HepG2 (cell line): ENCODE measurements around the gene NCKAP5L. TPM values are rescaled to one million over a fixed set of nuclear protein-coding genes. Genes with fewer than 3 reads are reported as not detected.

Experiments
- ATAC-seq: fragments of 200-7000 bp; cut with Tn5 transposase; 3 replicates; pipeline ENCODE4 v1.9.1; 2020; ENCODE audit warnings: mild to moderate bottlenecking, moderate library complexity
- BruUV-seq: library from RNA; stranded (reverse); fragments of 400-500 nt; replicated peaks from 2 replicates; lab custom pipeline; 2021; lab: Mats Ljungman, UMichigan
- CTCF ChIA-PET: fragments of 300-600 bp; formaldehyde crosslinking; extraction: SDS; loops from one replicate; lab custom pipeline; 2021; ENCODE audit warnings: low total read pairs, inconsistent platforms, low intra/inter-chr PET ratio; lab: Yijun Ruan, JAX
- POLR2A ChIA-PET: fragments of 350-600 bp; sonication (Branson Sonifier 250); formaldehyde crosslinking; loops from one replicate; lab custom pipeline; 2020; ENCODE audit warnings: antibody characterized with exemption, inconsistent platforms; lab: Yijun Ruan, JAX
- DNase-seq: peaks from one replicate; pipeline ENCODE4 v3.0.0-alpha.2; 2015; ENCODE audit warnings: low spot score
- FAIRE-seq: peaks from 3 replicates; lab custom pipeline; 2011; peaks lifted over from hg19 to GRCh38; lab: Jason Lieb, UNC
- H2AFZ ChIP-seq: one replicate; pipeline ENCODE4 v1.6.1; 2011; ENCODE audit warnings: low read length, inconsistent platforms
- H3K27ac ChIP-seq: fragments of 300-600 bp; 3 replicates; pipeline ENCODE4 v1.8.0; 2011; ENCODE audit warnings: mixed run types, mild to moderate bottlenecking, mixed read lengths, low read length, inconsistent platforms; ENCODE audit not compliant: insufficient read depth; ENCODE audit errors: extremely low read length
- H3K27me3 ChIP-seq, 2 experiments: fragments of 200-600 bp in 1 of 2; 2 replicates in 1 of 2; 3 replicates in 1 of 2; pipeline versions ENCODE4 v1.6.0 to v1.8.0; 2011; ENCODE audit warnings: low read length in 2 of 2, mild to moderate bottlenecking in 2 of 2, moderate library complexity in 2 of 2, inconsistent platforms in 1 of 2; ENCODE audit not compliant: insufficient read depth in 2 of 2, control insufficient read depth in 1 of 2
- H3K36me3 ChIP-seq, 2 experiments: fragments of 200-600 bp in 1 of 2; replicated peaks in 1 of 2; 2 replicates in 1 of 2; 3 replicates in 1 of 2; pipeline versions ENCODE4 v1.5.1 to v1.8.0; 2011; ENCODE audit warnings: low read length in 2 of 2, inconsistent platforms in 1 of 2; ENCODE audit not compliant: insufficient read depth in 2 of 2, control insufficient read depth in 1 of 2
- H3K4me1 ChIP-seq: 2 replicates; pipeline ENCODE4 v1.5.1; 2012; ENCODE audit warnings: low read length, inconsistent platforms; ENCODE audit not compliant: insufficient read depth
- H3K4me2 ChIP-seq: 2 replicates; pipeline ENCODE4 v1.6.0; 2011; ENCODE audit warnings: low read depth, low read length, inconsistent platforms
- H3K4me3 ChIP-seq, 3 experiments: fragments of 200-600 bp in 1 of 3; sonication (generic), shearing (Covaris generic) in 1 of 3; replicated peaks in 1 of 3; 2 replicates each; pipeline ENCODE4 v1.5.1; 2011 to 2016; ENCODE audit warnings: low read length in 3 of 3, inconsistent platforms in 2 of 3, low read depth in 2 of 3, mild to moderate bottlenecking in 2 of 3, control low read depth in 1 of 3, mixed read lengths in 1 of 3; ENCODE audit not compliant: insufficient read depth in 1 of 3
- H3K79me2 ChIP-seq: one replicate; pipeline ENCODE4 v1.6.1; 2011; ENCODE audit warnings: low read length, inconsistent platforms; ENCODE audit not compliant: insufficient read depth
- H3K9ac ChIP-seq: 2 replicates; pipeline ENCODE4 v1.6.0; 2011; ENCODE audit warnings: mild to moderate bottlenecking, low read depth, low read length, inconsistent platforms; ENCODE audit not compliant: insufficient read depth
- H3K9me3 ChIP-seq: 2 replicates; pipeline ENCODE4 v1.5.1; 2012; ENCODE audit warnings: mild to moderate bottlenecking, low read length
- H4K20me1 ChIP-seq: 2 replicates; pipeline ENCODE4 v1.6.0; 2011; ENCODE audit warnings: inconsistent platforms, mild to moderate bottlenecking, low read length, moderate library complexity; ENCODE audit not compliant: insufficient read depth
- CCDC6 ChIP-seq: sonication (generic); formaldehyde crosslinking; IDR thresholded peaks from 2 replicates; pipeline ENCODE4 v1.8.1; 2022; ENCODE audit warnings: mild to moderate bottlenecking, missing genetic modification reagents, moderate library complexity
- HES4 ChIP-seq: sonication (generic); formaldehyde crosslinking; IDR thresholded peaks from 2 replicates; pipeline ENCODE4 v1.9.0; 2021; ENCODE audit warnings: mild to moderate bottlenecking, missing genetic modification reagents, borderline replicate concordance
- HOXD1 ChIP-seq: sonication (generic); formaldehyde crosslinking; IDR thresholded peaks from 2 replicates; pipeline ENCODE4 v1.5.0; 2020; ENCODE audit warnings: missing genetic modification reagents
- KIAA2018 ChIP-seq: sonication (generic); formaldehyde crosslinking; IDR thresholded peaks from 2 replicates; pipeline ENCODE4 v1.5.0; 2020; ENCODE audit warnings: mild to moderate bottlenecking, missing genetic modification reagents, borderline replicate concordance
- ZKSCAN1 ChIP-seq: fragments of 150-350 bp; IDR thresholded peaks from 2 replicates; pipeline ENCODE4 v1.6.1; 2014; ENCODE audit warnings: low read length
- ZNF280B ChIP-seq: sonication (generic); formaldehyde crosslinking; IDR thresholded peaks from 2 replicates; pipeline ENCODE4 v1.5.0; 2020; ENCODE audit warnings: missing genetic modification reagents, mild to moderate bottlenecking, borderline replicate concordance
- ZNF383 ChIP-seq: sonication (generic); formaldehyde crosslinking; IDR thresholded peaks from 2 replicates; pipeline ENCODE4 v1.4.0; 2020; ENCODE audit warnings: missing genetic modification reagents, mild to moderate bottlenecking, borderline replicate concordance
- ZNF501 ChIP-seq: sonication (generic); formaldehyde crosslinking; IDR thresholded peaks from 2 replicates; pipeline ENCODE4 v1.5.1; 2020; ENCODE audit warnings: mild to moderate bottlenecking, moderate library complexity, missing genetic modification reagents
- ZNF660 ChIP-seq: sonication (generic); formaldehyde crosslinking; IDR thresholded peaks from 2 replicates; pipeline ENCODE4 v1.5.1; 2020; ENCODE audit warnings: mild to moderate bottlenecking, low read depth, missing genetic modification reagents, borderline replicate concordance
- ZNF850 ChIP-seq: sonication (generic); formaldehyde crosslinking; conservative IDR thresholded peaks from 2 replicates; pipeline ENCODE4 v1.9.0; 2021; ENCODE audit warnings: mild to moderate bottlenecking, missing genetic modification reagents
- WGBS: methylation state at CpG from one replicate; pipeline ENCODE4 v1.1.6; 2017; ENCODE audit warnings: low lambda C conversion rate; 5-methylcytosine and 5-hydroxymethylcytosine counted together
- in situ Hi-C: cut with HindIII; loops from 2 replicates; pipeline ENCODE4 v1.10.0; 2017; ENCODE audit warnings: low pct_unique_long_range_greater_than_20kb; ENCODE audit not compliant: extremely low pct_ligation_motif_present
- intact Hi-C: fragments of 100-400 bp; cut with micrococcal nuclease; formaldehyde crosslinking; loops from one replicate; pipeline ENCODE4 v1.10.0; 2022; ENCODE audit not compliant: unreplicated experiment
- polyA plus RNA-seq, 8 experiments: library from polyadenylated mRNA; depleted of rRNA in 3 of 8; stranded (reverse) in 7 of 8; unstranded in 1 of 8; fragments of >200 nt; fragmentation: Illumina TruSeq in 4 of 8; extraction: Trizol in 4 of 8; gene quantifications; 2 replicates each; pipeline versions ENCODE4 v1.2.1 to v1.2.3, GENCODE V29; 2011 to 2016; ENCODE audit warnings: low read depth in 4 of 8, missing spikeins in 1 of 8, mixed read lengths in 1 of 8; ENCODE audit not compliant: insufficient read depth in 1 of 8
- total RNA-seq, 5 experiments: library from RNA; depleted of rRNA; stranded (reverse); fragments of >200 nt; fragmentation: Illumina TruSeq; extraction: Trizol; gene quantifications; 2 replicates each; pipeline ENCODE4 v1.2.3, GENCODE V29; 2016; ENCODE audit warnings: low read depth in 1 of 5
- TF ChIP-seq, protein P1 (sequence below): sonication (generic); formaldehyde crosslinking; IDR thresholded peaks from 2 replicates; pipeline ENCODE4 v1.4.0; 2020; ENCODE audit warnings: missing genetic modification reagents

NCKAP5L gene
- total and polyA plus RNA-seq, 2 of the 13 experiments (the other 11 are each of a cell fraction or from before 2014, with no cell fraction given): 4.1 to 9.0 TPM

GRCh38 chr12:49808686-49809380 lies 19.4 kb downstream of the NCKAP5L start:
- H3K4me1 ChIP-seq: no peaks in the 10 kb centered on the region
- ATAC-seq: no peak; the same call in 2 of the 3 replicates
- BruUV-seq: no TSS peak
- no peak for FAIRE-seq
- no peak overlapping the region for H3K9ac ChIP-seq
- DNase-seq: no peak
- no peaks in the 10 kb centered on the region for H3K79me2 ChIP-seq
- CTCF ChIA-PET: no interaction called here
- H3K27me3 ChIP-seq: no peaks in the 10 kb centered on the region
- in situ Hi-C loops: no loop called here
- no peak overlapping the region for H2AFZ ChIP-seq
- H3K27ac ChIP-seq: no peak overlapping the region
- H3K36me3 ChIP-seq: peaks cover 5 to 23% of the 10 kb centered on the region in 2 experiments; a peak in 4 of 5 replicates
- H3K4me2 ChIP-seq: no peak overlapping the region
- intact Hi-C loops: no loop called here
- POLR2A ChIA-PET: no interaction called here
- H3K9me3 ChIP-seq: no peaks in the 10 kb centered on the region
- H3K4me3 ChIP-seq: no peak overlapping the region
- H4K20me1 ChIP-seq: no peaks in the 10 kb centered on the region
- WGBS: 90% methylated on average over 7 of the region's 14 CpGs
- TF ChIP-seq ZNF280B (CRISPR knock-in tag) (no peak), ZNF850 (CRISPR knock-in tag) (no peak), ZNF383 (CRISPR knock-in tag) (no peak), ZKSCAN1 (no peak), HOXD1 (no peak), HES4 (CRISPR knock-in tag) (no peak), KIAA2018 (no peak), ZNF660 (no peak), ZNF501 (CRISPR knock-in tag) (no peak), CCDC6 (CRISPR knock-in tag) (no peak)
- TF ChIP-seq, protein P1, sequence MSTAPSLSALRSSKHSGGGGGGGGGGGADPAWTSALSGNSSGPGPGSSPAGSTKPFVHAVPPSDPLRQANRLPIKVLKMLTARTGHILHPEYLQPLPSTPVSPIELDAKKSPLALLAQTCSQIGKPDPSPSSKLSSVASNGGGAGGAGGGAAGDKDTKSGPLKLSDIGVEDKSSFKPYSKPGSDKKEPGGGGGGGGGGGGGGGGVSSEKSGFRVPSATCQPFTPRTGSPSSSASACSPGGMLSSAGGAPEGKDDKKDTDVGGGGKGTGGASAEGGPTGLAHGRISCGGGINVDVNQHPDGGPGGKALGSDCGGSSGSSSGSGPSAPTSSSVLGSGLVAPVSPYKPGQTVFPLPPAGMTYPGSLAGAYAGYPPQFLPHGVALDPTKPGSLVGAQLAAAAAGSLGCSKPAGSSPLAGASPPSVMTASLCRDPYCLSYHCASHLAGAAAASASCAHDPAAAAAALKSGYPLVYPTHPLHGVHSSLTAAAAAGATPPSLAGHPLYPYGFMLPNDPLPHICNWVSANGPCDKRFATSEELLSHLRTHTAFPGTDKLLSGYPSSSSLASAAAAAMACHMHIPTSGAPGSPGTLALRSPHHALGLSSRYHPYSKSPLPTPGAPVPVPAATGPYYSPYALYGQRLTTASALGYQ (CRISPR knock-in tag): no peak
